GM12878 (cell line): ENCODE data around the gene EMILIN2.

Experiments used
- BCL11A ChIP-seq: IDR thresholded peaks from 2 replicates; pipeline ENCODE4 v1.6.1; 2011; ENCODE audit warnings: low read depth, low read length
- BHLHE40 ChIP-seq, 2 experiments: fragments of 450-650 bp in 1 of 2; IDR thresholded peaks; 2 replicates each; pipeline ENCODE4 v1.6.1; 2011 to 2017; ENCODE audit warnings: low read depth in 2 of 2, borderline replicate concordance in 1 of 2, improper control_type of control experiment in 1 of 2, low read length in 1 of 2, mild to moderate bottlenecking in 1 of 2
- CTCF ChIP-seq, 3 experiments: IDR thresholded peaks in 2 of 3; conservative IDR thresholded peaks in 1 of 3; 2 replicates each; pipeline ENCODE4 v1.5.1; 2011; ENCODE audit warnings: low read depth in 3 of 3, low read length in 3 of 3, mild to moderate bottlenecking in 3 of 3, control low read depth in 2 of 3, moderate library complexity in 2 of 3, inconsistent platforms in 1 of 3, mixed read lengths in 1 of 3; ENCODE audit not compliant: control insufficient read depth in 2 of 3, insufficient read depth in 1 of 3; ENCODE audit errors: extremely low read depth in 1 of 3
- IRF3 ChIP-seq: fragments of 450-650 bp; IDR thresholded peaks from 2 replicates; pipeline ENCODE4 v1.6.1; 2014; ENCODE audit warnings: mild to moderate bottlenecking
- JUNB ChIP-seq: IDR thresholded peaks from 2 replicates; pipeline ENCODE4 v1.6.1; 2016; ENCODE audit warnings: antibody characterized with exemption, mild to moderate bottlenecking
- KAT2A ChIP-seq: conservative IDR thresholded peaks from 2 replicates; pipeline ENCODE4 v1.6.1; 2011; ENCODE audit warnings: low read depth, low read length; ENCODE audit not compliant: control insufficient read depth
- KDM1A ChIP-seq: fragments of 200-600 bp; sonication (generic); IDR thresholded peaks from 2 replicates; pipeline ENCODE4 v1.6.1; 2016; ENCODE audit warnings: borderline replicate concordance
- POLR2A ChIP-seq: IDR thresholded peaks from 2 replicates; pipeline ENCODE4 v1.6.1; 2011; ENCODE audit warnings: low read depth, mild to moderate bottlenecking, low read length
- PRDM15 ChIP-seq: fragments of 450-650 bp; formaldehyde crosslinking; IDR thresholded peaks from 2 replicates; pipeline ENCODE4 v1.4.0; 2020; ENCODE audit warnings: mild to moderate bottlenecking, moderate library complexity
- RELA ChIP-seq: fragments of 450-650 bp; IDR thresholded peaks from 2 replicates; pipeline ENCODE4 v1.8.0; 2014; ENCODE audit warnings: borderline replicate concordance; ENCODE audit not compliant: partially characterized antibody
- RFX5 ChIP-seq: IDR thresholded peaks from 2 replicates; pipeline ENCODE4 v1.6.1; 2011; ENCODE audit warnings: low read depth, low read length, improper control_type of control experiment
- SREBF2 ChIP-seq: IDR thresholded peaks from 2 replicates; pipeline ENCODE4 v1.6.1; 2012; ENCODE audit warnings: mild to moderate bottlenecking, low read length
- SUZ12 ChIP-seq: fragments of 200-600 bp; sonication (generic); IDR thresholded peaks from one replicate; pipeline ENCODE4 v1.6.1; 2018; ENCODE audit warnings: antibody characterized with exemption, mild to moderate bottlenecking; ENCODE audit not compliant: unreplicated experiment
- TF ChIP-seq, protein P1 (sequence below): IDR thresholded peaks from 2 replicates; pipeline ENCODE4 v1.6.1; 2012; ENCODE audit warnings: mild to moderate bottlenecking, low read depth, low read length

DNA sequence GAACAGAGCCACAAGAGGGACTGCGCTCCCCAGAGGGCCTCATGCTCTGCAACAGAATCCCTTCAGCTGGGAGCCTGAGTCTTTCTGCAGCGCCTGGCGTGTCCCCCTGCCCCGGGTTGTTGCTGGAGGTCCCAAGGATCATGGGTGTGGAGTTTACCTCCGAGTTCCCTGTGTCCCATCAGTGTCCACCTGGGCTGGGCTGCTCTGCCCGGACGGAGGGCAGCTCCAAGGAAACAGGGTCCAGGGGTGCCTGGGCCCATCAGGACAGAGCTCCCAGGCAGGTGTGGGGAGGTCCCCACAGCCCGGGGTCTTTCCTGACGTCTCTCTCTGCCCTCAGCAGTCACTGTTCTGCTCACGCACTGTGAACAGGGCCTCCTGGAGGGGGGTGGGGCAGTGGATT is 63.5 kb downstream of the EMILIN2 start:
- TF ChIP-seq KDM1A = no peak
- TF ChIP-seq PRDM15 (CRISPR knock-in tag) = no peak
- TF ChIP-seq CTCF (IDR thresholded peaks at IDR 0.05 in 2 of 3, conservative IDR thresholded peaks at IDR 0.05 in 1 of 3; ENCODE audit: control insufficient read depth in 2 of 3, extremely low read depth in 1 of 3, insufficient read depth in 1 of 3, low read depth in 3 of 3, low read length in 3 of 3) = no peak
- TF ChIP-seq, protein P1, sequence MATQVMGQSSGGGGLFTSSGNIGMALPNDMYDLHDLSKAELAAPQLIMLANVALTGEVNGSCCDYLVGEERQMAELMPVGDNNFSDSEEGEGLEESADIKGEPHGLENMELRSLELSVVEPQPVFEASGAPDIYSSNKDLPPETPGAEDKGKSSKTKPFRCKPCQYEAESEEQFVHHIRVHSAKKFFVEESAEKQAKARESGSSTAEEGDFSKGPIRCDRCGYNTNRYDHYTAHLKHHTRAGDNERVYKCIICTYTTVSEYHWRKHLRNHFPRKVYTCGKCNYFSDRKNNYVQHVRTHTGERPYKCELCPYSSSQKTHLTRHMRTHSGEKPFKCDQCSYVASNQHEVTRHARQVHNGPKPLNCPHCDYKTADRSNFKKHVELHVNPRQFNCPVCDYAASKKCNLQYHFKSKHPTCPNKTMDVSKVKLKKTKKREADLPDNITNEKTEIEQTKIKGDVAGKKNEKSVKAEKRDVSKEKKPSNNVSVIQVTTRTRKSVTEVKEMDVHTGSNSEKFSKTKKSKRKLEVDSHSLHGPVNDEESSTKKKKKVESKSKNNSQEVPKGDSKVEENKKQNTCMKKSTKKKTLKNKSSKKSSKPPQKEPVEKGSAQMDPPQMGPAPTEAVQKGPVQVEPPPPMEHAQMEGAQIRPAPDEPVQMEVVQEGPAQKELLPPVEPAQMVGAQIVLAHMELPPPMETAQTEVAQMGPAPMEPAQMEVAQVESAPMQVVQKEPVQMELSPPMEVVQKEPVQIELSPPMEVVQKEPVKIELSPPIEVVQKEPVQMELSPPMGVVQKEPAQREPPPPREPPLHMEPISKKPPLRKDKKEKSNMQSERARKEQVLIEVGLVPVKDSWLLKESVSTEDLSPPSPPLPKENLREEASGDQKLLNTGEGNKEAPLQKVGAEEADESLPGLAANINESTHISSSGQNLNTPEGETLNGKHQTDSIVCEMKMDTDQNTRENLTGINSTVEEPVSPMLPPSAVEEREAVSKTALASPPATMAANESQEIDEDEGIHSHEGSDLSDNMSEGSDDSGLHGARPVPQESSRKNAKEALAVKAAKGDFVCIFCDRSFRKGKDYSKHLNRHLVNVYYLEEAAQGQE = no peak
- TF ChIP-seq BCL11A = no peak
- TF ChIP-seq KAT2A = no peak
- no peak for TF ChIP-seq BHLHE40 (IDR thresholded peaks at IDR 0.05; ENCODE audit: borderline replicate concordance in 1 of 2, low read depth in 2 of 2, low read length in 1 of 2)
- TF ChIP-seq SREBF2 = no peak
- TF ChIP-seq POLR2A = no peak
- TF ChIP-seq IRF3 = no peak
- TF ChIP-seq RELA = no peak
- TF ChIP-seq RFX5 = no peak
- TF ChIP-seq SUZ12 = no peak
- no peak for TF ChIP-seq JUNB
